ENCODE measurements around the gene CHST15.

DNA sequence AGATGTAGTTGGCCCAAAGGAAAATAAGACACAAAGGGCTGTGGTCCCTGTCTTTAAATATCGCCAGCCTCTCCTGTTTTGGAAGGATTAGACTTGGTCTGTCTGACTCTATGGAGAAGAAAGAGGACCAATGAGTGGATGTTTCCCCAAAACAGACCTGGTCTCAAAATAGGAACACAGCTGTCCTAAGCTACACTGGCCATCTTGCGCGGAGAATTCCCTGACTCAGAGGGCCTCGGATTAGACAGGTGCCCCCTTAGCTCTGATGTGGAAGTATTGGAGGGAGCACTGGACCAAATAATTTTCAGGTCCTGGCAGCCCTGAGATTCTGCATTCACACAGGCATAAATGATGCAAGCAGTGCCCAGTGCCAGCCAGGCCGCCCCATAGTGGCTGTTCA lies 56.1 kb downstream of the CHST15 start:
- TF ChIP-seq CTCF (conservative IDR thresholded peaks at IDR 0.05; ENCODE audit: low read depth, low read length), result no peak
- no peak for TF ChIP-seq EZH2 (IDR thresholded peaks at IDR 0.05; ENCODE audit: low read length, unreplicated experiment)
- no peak for TF ChIP-seq EZH2phosphoT487 (IDR thresholded peaks at IDR 0.05; ENCODE audit: borderline replicate concordance, low read length)

All from PC-3 (cell line).